Dermis microvascular lymphatic vessel endothelial cell (primary cell): Measurements from ENCODE around the gene URM1. TPM values are rescaled to one million over a fixed set of nuclear protein-coding genes. Genes with fewer than 3 reads are reported as not detected.

Experiments used
- DNase-seq, 2 donors: peaks; one replicate each; pipeline versions ENCODE4 v3.0.0 to v3.0.0-alpha.2; 2010; ENCODE audit warnings: low read depth in 2 of 2
- total RNA-seq: library from RNA; depleted of rRNA; stranded (reverse); fragments of >200 nt; gene quantifications from 2 replicates; pipeline ENCODE4 v1.2.1, GENCODE V29; 2014

The URM1 gene
- total RNA-seq, 1 donor from 2014 or later, result 47.8 TPM

DNA sequence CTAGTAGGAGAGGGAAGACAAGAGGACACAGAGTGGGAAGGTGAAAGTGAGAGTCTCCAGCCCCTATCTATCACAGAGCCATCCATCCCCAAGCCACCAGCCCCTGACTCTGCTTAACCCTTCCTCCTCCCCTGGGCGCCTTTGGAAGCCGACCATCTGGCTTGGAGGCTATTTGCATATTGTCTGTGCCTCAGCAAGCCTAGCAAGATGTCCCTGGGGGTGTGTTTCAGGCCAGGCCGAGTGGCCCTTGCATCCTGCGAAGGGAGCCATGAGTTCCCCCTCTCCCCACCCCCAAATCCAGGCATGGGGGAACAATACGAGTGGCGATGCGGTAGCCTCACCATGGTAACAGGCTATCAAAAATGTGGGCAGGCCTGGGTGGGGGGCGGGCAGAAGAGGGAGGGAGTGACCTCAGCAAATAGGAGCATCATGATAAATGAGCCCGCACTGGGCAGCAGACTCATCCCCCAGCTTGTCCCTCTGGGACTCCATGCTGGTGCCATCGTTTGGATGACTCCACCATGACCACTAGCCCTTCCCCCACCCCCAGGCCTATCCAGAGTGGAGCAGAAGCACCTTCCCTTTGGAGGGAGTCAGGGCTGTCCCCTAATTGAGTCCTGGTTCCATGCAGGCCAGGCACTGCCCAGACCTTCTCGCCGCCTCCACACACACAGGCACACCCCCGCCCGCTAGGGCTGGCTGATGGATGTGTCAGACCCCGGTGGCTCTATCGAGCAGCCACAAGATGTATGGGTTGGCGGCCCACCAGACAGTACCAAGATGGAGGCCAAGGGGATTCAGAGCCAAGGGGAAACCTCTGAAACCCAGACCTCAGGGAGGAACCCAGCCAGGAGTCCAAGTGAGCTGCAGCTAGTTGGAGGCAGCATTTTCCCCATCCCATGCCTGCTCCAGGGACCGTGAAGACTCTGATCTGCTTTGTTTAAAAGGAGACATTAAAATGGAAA, 14.6 kb downstream of the URM1 start:
- DNase-seq, result no peak

DNA sequence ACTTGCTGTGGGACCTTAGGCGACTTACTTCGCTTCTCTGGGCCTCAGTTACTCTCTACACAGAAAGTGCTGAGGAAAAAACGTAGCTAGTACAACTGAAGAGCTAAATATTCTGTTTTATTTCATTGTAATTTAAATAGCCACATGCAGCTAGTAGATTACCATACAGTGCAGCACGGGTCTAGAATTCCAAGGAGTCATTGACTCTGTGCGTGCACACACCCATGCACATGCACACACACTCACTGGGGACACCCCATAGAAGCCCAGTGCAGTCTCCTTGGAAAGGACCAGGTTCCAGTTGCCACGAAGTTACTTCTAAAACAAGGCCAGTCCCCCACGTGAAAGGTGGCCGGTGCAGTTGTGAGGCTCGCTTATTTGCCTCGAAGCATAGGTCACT, 17.0 kb downstream of the URM1 start:
- DNase-seq, result no peak

DNA sequence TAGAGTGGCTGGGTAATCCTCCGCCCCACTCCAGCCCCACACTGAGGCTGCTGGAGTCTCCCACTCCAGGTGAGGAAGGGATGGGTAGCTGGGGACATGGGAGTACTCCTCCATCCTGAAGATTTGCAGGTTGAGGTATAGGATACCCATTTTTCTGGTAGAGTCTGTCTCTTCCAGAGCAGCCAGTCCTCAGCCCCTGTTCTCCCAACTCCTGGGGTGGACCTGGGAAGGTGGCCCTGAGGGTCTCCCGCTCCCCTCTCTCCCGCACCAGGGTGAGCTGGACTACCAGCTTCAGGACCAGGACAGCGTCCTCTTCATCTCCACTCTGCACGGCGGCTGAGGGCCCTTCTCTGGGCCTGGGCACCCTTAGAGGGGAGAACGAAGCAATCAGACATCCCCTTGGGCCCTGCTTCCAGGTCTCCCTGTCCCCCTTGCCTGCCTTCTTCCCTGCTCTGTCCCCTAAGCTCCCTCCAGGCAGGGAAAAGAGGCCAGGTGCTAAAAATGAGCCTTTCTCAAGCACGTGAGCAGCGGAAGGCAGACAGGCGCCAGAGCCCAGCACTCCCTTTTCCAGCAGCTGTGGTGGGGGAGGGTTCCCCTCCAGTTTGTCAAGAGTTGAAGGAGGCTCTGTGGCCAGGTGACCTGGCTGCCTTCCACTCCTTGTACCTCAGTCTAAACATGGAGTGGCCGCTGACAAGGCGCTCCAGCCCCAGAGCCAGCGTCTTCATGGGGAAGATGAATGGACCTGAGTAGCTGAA, 18.4 kb downstream of the URM1 start:
- no peak for DNase-seq

DNA sequence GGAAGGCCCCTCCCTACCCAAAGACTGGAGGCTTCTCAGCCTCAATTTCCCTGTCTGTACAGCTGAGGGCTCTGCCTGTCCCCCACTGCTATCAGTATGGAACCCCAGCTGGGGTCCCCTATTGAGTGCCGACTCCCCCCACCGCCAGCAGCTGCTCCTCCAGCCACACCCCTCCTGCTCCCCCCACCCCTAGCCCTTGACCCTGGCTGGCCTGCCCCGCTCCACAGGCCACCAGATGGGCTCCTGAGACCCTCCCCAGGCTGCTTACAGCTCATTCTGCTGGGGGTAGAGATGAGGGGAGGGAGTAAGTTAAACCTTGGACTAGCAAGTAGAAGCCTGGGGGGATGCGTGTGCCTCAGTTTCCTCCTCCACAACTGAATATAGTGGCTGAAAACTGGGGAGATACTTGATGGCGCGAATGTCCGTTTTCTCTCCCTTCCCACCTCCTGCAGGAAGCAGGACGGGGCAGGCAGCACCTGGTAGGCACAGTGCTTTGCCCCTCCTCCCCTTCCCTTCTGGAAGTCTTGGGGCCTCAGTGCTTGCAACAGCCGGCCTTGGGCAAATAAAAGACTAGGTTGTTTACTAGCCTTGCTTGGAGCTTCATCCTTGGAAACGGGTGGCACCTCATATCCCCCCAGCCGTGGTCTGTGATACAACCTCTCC, 19.1 kb downstream of the URM1 start:
- no peak for DNase-seq

DNA sequence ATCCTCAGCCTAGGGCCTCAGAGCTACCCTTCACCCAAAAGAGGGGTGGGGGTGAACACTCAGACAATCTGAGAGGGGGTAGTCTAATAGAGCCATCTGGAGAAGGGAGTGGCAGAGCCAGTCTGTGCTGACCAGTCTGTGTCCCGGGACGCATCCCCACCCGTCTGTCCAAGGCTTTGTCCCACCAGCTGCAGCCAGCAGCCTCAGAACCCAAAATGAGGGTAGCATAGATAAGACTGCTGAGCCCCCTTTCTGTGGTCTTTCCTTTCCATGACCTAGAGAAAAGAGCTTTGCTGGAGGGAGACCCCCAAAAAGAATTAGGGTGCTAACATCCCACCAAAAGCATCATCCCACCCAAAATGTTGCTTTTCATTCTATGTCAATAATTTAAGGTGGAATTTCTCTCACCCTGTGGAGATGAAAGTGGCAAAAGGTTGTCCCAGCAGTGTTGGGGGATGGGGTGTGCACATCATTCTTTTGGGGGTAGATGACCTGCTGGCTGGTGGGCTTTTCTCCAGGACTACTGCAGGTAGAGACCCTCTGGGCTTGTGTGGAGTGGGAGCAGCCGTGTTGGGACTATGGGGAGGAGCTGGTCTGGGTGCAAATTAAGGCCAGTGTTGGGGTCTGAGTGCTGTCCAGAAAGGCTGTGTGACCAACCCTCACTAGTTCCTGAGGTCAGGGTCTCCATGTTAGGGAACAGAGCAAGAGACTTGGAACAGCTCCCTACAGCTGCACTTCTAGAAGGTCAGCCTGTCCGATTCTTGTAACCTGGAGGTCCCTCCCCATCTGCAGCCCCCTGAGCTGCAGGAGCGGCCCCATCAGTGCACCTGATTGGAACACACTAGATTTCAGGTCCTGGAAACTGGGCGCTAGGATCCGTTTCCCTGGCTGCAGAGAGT, 19.9 kb downstream of the URM1 start:
- no peak for DNase-seq

DNA sequence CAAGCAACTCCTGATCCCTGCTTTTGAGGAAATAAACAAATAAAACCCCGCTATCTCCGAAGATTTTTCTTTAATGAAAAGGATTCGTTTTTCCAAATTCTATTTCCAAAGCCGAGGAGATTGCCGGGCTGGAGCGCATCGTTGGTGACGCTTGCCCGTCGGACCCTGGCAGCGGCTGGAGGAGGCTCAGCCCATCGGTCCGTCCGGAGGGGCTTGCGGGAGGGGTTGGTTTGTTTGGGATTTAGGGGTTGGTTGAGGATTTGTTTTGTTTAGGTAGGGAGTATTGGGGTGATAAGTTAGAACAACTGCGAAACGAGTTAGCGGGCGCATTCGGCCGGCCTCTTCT, 20.8 kb downstream of the URM1 start:
- no peak for DNase-seq

DNA sequence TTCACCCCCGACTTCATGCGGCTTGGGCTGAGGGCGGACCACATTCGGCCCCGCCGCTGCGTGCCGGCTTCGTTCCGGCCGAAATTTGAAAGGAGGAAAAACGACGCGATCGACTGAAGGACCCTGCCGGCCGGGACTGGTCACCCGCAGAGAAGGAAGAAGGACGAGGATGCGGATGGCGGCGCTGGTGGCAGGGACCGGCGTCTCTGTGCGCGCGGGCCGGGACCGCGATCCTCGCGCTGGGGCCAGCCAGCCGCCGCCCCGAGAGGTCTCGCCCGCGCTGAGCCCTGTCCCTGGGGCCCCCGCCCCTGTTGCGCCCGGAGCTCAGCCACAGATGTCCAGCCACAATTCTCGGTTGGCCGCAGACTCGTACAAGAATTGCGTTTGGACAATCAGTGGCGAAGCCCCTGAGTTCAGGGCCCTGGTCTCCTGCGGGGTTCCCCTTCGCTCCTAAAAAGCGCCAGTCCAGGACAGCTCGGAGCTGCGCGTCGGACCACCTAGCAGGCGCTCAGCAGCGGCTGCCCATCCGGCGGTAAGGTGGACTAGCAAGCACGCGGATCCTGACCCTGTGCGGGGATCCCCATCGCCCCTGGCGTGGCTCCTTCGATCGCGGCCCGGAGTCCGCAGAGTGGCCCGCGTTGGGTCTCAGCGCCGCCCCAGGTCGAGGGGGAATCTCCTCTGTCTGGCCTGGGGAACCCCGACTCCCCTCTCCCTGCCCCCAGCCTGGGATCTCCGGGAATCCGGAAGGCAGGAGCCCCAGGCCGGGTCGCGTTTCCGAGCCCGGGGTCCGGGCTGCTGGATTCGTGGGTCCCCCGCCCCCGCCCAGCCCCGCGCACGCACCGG, 21.3 kb downstream of the URM1 start:
- DNase-seq, result no peak

DNA sequence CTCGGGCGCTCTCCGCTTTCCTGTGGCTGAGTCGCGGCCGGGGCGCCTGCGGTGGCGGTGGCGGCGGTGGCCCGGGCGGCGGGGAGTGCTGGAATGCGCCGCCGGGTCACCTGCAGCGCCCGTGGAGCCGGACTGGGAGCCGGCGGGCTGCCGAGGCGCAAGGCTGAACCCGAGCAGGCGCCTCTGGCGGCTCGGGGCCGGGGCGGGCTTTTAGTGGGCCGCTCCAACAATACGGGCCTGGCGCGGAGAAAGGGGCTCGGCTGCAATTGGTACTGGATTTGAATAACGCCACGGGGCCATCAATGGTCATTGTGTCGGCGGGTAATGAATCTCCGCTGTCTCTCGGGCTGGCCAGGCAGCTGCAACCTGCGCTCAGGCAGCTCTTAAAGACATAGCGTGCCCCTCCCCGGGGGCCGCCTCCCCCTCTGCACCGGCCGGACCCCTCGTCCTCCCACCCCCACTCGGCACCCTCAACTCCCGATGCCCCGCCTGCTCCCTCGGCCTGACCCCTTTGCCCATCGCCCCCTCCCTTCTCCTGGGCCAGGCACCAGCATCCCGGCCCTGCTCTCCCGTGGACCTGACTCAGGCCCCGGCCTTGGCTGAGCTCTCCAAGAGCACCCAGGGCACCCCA, 22.1 kb downstream of the URM1 start:
- no peak for DNase-seq

DNA sequence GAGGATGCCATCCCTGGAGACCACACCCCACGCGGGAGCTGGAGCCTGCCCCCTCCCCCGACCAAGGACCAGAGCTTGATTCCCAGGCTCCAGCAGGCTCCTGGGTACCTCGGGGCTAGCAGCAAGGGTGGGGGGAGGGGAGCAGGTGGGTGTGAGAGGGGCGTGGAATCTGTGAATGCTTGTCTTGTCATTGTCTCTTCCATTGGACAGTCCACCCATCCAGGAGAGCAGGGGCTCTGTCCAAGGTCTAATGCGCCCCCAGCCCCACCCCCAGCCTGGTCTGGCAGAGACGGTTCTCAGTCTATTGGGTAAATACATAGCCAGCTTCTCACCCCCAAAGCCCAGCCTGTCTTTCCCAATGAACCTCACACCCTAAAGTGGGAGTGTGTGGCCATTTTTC, 22.8 kb downstream of the URM1 start:
- DNase-seq, result no peak

DNA sequence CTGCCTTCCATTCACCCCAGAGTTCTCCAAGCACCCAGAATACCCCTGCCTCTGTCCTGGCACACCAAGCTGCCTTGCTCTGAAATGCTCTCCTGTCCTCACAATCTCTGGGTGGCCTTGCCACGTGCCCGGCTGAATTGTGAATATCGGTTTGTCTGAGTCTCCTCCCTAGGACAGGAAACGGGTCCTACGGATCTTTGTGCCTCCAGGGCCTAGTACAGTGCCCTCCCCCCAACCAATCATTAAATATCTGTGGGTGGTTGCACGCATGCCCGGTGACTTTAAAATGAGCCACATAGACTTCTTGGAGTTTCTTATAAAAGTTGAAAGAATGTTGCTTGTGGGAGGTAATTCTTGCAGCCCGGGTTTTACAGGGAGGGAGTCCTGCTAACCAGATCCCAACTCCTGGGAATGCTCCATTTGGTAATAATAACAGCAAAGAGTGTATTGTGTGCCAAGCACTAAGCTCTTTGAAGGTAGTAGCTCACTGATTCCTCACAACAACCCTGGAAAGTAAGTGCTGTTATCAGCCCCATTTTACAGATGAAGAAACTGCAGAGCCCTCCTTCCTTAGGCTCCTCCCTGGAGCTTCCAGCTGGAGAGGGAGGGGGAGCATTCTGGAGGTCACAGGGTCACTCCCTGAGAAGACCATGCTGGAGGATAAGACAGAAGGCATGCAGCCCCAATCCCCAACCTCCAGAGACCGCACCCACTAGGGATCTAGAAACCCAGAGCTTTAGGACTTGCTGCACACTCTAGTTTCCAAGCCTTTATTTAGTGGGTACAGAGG, 23.4 kb downstream of the URM1 start:
- no peak for DNase-seq

DNA sequence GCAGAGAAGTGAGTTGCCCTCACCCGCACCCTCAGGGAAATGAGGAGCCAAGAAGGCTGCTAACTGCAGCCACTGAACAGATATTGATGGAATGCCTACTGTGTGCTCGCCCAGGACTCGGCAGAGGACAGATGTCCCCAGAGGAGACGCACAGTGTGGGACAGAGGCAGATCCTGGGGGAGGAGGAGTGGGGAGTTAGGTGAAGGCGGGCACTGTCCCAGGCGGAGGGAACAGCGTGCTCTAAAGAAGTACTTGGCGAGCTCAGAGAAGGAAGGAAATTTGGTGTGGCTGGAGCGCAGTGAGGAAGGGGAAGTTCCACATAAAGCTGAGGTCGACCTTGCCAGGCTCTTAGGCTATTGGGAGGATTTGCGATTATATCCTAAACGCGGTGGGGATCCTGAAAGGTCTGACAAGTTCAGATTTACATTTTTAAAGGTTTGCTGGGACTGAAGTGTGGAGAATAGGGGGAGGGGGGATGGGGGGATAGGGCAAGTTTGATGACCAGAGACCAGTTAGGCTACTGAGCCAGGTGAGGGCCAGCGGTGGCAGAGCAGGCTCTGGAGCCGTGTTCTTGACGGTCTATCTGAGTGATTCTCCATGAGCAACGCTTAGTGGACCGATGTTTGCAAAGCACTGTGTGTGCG, 25.9 kb downstream of the URM1 start:
- DNase-seq, result peak in 1 of 2 donors; percentile 17

DNA sequence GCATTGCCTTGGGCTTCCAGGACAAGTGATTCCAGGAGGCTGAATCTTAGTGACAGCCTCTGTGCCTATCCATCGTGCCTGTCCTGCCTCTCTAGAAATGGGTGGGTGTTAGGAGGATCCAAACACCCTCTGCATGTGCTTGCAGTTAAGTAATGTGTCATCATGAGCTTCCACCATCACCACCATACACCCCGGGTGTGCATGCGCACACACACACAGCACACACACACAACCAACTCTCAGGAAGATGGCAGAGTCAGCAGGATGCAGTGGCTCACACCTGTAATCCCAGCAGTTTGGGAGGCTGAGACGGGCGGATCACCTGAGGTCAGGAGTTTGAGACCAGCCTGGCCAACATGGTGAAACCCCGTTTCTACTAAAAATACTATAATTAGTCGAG, 26.7 kb downstream of the URM1 start:
- no peak for DNase-seq

DNA sequence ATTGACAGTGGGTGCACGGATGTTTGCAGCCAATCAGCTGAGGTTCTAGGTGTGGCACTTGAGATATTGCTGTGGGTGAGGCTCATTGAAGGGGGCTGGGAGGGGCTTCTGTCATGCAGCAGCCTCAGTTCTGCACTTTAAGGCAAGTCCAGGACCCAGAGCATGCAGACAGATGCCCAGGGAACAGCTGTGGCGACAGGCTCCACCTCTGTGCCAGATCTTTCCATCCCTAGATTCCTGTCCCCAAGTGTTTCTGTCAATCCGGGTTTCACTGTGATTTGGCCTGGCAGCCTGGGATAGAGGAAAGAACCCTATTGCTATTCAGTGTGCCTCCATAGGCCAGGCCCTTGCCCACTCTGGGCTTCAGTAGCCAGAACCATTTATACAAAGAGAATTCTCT, 28.7 kb downstream of the URM1 start:
- no peak for DNase-seq

DNA sequence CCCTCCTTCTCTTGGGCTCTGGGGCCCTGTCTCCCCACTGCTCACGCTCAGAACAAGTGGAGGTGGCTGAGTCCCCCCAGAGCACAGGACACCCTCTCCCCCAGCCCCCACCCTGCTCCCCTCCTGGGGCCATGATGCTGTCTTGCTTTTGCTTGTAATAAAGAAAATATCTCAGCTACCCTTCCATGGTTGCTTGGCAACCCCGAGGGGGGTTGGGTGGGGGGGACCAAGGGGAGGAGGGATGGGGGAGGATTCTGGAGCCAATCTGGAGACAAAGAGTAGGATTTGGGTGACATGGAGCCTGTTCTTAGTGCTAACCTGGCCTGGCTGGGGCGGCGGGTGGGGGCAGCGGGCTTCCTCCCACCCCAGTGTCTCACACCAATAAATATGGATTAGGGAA, 33.4 kb downstream of the URM1 start:
- no peak for DNase-seq

DNA sequence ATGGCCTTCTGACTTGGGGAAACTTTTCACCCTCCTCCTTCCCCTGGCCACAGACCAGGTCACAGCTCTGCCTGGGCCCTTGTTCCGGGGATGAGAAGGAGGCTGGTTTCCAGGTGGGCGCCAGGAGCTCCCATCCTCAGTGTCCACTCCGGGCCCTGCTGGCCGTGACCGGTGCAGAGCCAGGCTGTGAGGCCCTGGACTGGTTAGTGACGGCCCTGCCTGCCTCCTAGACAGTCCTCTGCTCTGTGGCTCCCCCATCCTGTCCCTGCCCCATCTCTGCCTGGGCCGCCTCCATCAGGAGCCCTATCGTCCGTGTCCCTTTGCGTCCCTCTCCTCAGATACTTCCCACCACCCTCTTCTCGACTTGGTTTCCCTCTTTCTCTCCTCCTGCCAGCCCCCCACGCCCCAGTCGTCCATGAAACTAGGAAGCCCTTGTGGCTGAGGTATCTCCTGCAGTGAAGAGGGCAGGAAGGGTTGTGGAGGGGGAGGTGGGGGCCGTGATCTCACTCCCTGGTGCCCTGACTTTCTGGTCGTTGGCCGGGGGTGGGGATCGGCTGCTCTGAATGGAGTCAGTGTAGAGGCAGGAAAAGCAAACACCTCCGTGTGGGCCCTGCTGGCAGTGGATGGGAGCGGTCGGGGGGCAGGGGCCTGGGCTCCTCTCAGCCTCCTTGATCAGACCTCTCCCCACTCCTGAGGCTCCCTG, 34.1 kb downstream of the URM1 start:
- no peak for DNase-seq

DNA sequence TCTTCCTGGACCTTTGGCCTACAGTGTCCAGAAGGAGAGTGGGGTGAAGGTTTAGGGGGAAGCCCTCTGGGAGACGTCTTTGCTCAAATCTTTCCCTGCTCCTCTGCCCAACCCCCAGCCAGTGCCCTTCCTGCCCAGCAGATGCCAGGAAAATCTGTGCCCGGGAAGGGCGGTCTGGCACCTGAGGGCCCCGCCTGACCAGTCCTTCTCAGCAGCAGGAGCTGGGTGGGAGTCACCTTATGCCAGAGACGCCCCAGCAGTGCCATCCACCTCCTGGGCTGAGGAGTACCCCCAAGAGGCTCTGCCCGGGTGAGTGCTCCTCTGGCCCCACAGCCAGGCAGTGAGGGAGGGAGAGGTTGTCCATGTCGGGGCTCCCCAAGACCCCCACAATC, 34.6 kb downstream of the URM1 start:
- no peak for DNase-seq

DNA sequence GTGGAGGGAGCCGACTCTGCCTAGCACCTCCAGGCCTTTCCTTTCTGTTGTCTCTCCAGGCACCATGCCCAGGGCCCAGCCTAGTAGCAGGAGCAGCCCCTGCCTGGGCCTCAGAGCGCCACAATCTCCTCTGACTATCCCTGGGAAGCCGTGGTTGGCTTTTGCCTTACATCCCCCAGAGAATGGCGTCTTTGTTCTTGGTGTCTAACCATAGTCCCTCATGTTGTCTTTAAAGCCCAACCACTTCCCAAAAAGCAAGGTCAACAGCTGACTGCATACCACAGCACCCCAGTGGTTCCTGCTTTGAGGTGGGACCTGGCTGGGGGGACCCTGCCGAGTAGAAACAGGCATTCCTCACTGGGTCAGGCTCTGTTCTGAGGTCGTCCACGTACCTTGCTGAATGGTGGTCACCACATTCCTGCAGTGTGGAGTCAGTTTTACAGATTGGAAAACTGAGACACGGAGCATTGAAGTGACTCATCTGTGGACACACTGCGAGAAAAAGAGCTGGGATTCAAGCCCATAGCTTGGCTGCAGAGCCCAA, 35.7 kb downstream of the URM1 start:
- DNase-seq, result no peak

DNA sequence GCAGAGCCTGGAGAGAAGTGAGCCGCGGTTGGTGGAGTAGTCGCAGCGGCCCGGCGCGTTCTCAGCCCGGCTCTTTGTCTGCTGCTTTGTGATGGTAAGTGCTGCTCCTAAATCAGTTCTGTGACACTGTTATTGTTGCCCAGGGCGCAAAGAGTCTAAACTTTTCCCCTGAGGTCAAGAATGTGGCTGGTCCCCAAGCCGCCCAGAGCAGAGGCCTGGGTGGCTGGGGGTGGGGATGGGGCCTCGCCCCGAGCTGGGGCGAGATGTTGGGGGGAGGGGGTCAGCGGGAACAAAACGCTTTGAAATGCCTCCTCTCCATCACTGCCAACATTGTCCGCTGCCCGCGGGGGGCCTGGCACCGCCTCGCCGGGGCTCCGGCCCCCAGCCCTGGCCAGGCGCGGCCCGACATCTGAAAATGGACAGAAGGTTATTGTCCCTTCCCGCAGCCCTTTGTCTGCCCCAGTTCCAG, 37.8 kb downstream of the URM1 start:
- no peak for DNase-seq
